Stimulated activated CD8-positive, alpha-beta memory T cell treated with anti-CD3 and anti-CD28 coated beads, Interleukin-12 subunit alpha, Interleukin-12 subunit beta, amount 100 ng/mL, for 1 hour (primary cell): Measurements from ENCODE around the gene MFSD6.

ENCODE experiments used
- DNase-seq: peaks from one replicate; pipeline ENCODE4 v3.0.0-alpha.2; 2020; ENCODE audit warnings: low read depth

Gene MFSD6

GRCh38 chr2:190440113-190440512 is 32.0 kb downstream of the MFSD6 start:
- DNase-seq, result no peak

GRCh38 chr2:190441564-190441963 is 33.4 kb downstream of the MFSD6 start:
- DNase-seq, result no peak

GRCh38 chr2:190443055-190443454 is 34.9 kb downstream of the MFSD6 start:
- DNase-seq, result no peak

GRCh38 chr2:190443778-190444481 is 35.8 kb downstream of the MFSD6 start:
- DNase-seq, result no peak

- DNase-seq, result no peak
Measured at GRCh38 chr2:190444976-190445375, 36.8 kb downstream of the MFSD6 start.

- no peak for DNase-seq
Measured at GRCh38 chr2:190446193-190446592, 38.0 kb downstream of the MFSD6 start.

GRCh38 chr2:190446750-190447516 is 38.8 kb downstream of the MFSD6 start:
- DNase-seq, result no peak

GRCh38 chr2:190447766-190448165 is 39.6 kb downstream of the MFSD6 start:
- no peak for DNase-seq

- DNase-seq, result no peak
Measured at GRCh38 chr2:190449925-190450324, 41.8 kb downstream of the MFSD6 start.

GRCh38 chr2:190450363-190450762 is 42.2 kb downstream of the MFSD6 start:
- no peak for DNase-seq

GRCh38 chr2:190451561-190452176 is 43.5 kb downstream of the MFSD6 start:
- no peak for DNase-seq

- DNase-seq, result no peak
Measured at GRCh38 chr2:190452433-190452832, 44.3 kb downstream of the MFSD6 start.

- no peak for DNase-seq
Measured at GRCh38 chr2:190454795-190455194, 46.6 kb downstream of the MFSD6 start.

- DNase-seq, result no peak
Measured at GRCh38 chr2:190455358-190456095, 47.4 kb downstream of the MFSD6 start.

GRCh38 chr2:190456833-190457232 is 48.7 kb downstream of the MFSD6 start:
- DNase-seq, result no peak

- no peak for DNase-seq
Measured at GRCh38 chr2:190457256-190457655, 49.1 kb downstream of the MFSD6 start.

GRCh38 chr2:190458352-190459107 is 50.4 kb downstream of the MFSD6 start:
- DNase-seq, result no peak

- DNase-seq, result no peak
Measured at GRCh38 chr2:190459881-190460280, 51.7 kb downstream of the MFSD6 start.

GRCh38 chr2:190460487-190460886 is 52.3 kb downstream of the MFSD6 start:
- DNase-seq, result no peak

GRCh38 chr2:190462181-190462580 is 54.0 kb downstream of the MFSD6 start:
- no peak for DNase-seq

GRCh38 chr2:190462611-190463010 is 54.5 kb downstream of the MFSD6 start:
- no peak for DNase-seq

- no peak for DNase-seq
Measured at GRCh38 chr2:190465060-190465459, 56.9 kb downstream of the MFSD6 start.
